Loucy (cell line): ENCODE measurements around the gene ARHGAP26.

Source experiments
- EZH2phosphoT487 ChIP-seq: fragments of 200-600 bp; IDR thresholded peaks from 2 replicates; pipeline ENCODE4 v1.6.1; 2018; ENCODE audit warnings: antibody characterized with exemption, mild to moderate bottlenecking, moderate library complexity, borderline replicate concordance
- TF ChIP-seq, protein P1 (sequence below): fragments of 200-600 bp; sonication (generic); conservative IDR thresholded peaks from 2 replicates; pipeline ENCODE4 v1.5.1; 2014; ENCODE audit warnings: mild to moderate bottlenecking, antibody characterized with exemption, low read length

DNA sequence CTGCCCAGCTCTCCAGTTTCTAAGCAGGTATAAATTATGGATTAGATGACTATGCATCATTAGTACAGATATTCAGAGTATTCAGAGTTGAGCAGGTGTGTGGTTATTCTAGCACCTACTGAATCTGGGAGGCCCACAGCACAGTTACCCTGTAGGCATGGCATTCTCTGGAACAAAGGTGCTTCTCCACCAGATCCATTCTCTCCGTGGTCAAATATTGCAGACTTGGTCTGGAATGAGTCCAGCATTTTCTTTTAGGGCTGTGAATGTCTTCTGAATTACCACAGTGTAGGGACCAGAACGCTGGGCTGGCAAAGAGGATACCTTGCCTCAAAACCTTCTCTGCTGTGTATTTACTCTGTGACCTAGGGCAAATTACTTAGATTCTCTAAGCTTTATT, 116.8 kb downstream of the ARHGAP26 start:
- TF ChIP-seq, protein P1, sequence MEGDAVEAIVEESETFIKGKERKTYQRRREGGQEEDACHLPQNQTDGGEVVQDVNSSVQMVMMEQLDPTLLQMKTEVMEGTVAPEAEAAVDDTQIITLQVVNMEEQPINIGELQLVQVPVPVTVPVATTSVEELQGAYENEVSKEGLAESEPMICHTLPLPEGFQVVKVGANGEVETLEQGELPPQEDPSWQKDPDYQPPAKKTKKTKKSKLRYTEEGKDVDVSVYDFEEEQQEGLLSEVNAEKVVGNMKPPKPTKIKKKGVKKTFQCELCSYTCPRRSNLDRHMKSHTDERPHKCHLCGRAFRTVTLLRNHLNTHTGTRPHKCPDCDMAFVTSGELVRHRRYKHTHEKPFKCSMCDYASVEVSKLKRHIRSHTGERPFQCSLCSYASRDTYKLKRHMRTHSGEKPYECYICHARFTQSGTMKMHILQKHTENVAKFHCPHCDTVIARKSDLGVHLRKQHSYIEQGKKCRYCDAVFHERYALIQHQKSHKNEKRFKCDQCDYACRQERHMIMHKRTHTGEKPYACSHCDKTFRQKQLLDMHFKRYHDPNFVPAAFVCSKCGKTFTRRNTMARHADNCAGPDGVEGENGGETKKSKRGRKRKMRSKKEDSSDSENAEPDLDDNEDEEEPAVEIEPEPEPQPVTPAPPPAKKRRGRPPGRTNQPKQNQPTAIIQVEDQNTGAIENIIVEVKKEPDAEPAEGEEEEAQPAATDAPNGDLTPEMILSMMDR = no peak
- no peak for TF ChIP-seq EZH2phosphoT487
